ENCODE data around the gene IL10RB. TPM values are rescaled to one million over a fixed set of nuclear protein-coding genes. Genes with fewer than 3 reads are reported as not detected.
A peak's percentile ranks its signal among the peaks of the same experiment; 100 is the strongest.

Gene IL10RB
- total and polyA plus RNA-seq, 5 experiments from 2014 or later, result 29.4 to 50.6 (median 44.6) TPM

DNA sequence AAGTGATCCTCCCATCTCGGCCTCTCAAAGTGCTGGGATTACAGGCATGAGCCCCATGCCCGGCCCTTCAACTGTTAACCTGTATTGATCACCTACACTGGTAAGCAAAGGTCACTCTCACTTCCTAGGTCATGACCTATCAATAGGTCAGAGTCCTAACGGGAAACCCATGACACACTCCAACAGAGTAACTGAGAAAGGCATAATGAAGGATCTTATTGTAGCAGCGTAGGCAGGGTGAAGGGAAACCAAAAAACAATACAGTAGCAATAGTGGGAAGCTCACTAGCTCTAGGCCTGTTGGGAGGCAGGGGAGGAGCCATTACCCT is 39.1 kb downstream of the IL10RB start:
- POLR2A ChIA-PET, result interaction anchor here (1.0 kb wide), 1 partner anchor 12 kb away, joined by 4 read pairs; no protein-coding TSS in a partner anchor
- Mint-ChIP-seq H3K4me1 (peaks cover 18 to 56% (median 33%) of the 10 kb centered on the region in 4 donors), H3K9me3 (no peaks in the 10 kb centered on the region), H3K36me3 (peaks cover 0 to 5% (median 0%) of the 10 kb centered on the region in 3 donors), H3K4me3 (no peak overlapping the region), H3K27ac (peak overlapping the region in 3 of 10 donors; percentile 15 to 66 (median 61)), H3K27me3 (no peaks in the 10 kb centered on the region)
- DNase-seq (no peak), ATAC-seq (no peak)

DNA sequence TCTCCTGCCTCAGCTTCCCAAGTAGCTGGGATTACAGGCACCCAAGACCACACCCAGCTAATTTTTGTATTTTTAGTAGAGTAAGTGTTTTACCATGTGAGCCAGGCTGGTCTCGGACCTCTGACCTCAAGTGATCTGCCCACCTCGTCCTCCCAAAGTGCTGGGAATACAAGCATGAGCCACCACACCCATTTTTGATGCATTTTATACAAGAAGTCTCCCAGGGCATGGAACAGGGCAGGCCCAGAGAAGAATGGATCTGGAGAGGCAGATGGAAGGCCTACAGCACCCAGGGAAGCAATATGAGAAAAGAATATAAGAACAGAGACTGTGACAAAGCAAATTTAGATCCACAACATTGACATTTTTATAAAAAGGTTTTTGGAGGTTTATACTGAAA is 39.8 kb downstream of the IL10RB start:
- POLR2A ChIA-PET, result interaction anchor here (1.0 kb wide), 1 partner anchor 12 kb away, joined by 4 read pairs; no protein-coding TSS in a partner anchor
- Mint-ChIP-seq H3K27me3 (no peaks in the 10 kb centered on the region), H3K27ac (no peak overlapping the region), H3K4me3 (no peak overlapping the region), H3K9me3 (no peaks in the 10 kb centered on the region), H3K4me1 (peaks cover 18 to 49% (median 27%) of the 10 kb centered on the region in 4 donors), H3K36me3 (peaks cover 0 to 5% (median 0%) of the 10 kb centered on the region in 3 donors)
- no peak for DNase-seq
- ATAC-seq, result no peak

DNA sequence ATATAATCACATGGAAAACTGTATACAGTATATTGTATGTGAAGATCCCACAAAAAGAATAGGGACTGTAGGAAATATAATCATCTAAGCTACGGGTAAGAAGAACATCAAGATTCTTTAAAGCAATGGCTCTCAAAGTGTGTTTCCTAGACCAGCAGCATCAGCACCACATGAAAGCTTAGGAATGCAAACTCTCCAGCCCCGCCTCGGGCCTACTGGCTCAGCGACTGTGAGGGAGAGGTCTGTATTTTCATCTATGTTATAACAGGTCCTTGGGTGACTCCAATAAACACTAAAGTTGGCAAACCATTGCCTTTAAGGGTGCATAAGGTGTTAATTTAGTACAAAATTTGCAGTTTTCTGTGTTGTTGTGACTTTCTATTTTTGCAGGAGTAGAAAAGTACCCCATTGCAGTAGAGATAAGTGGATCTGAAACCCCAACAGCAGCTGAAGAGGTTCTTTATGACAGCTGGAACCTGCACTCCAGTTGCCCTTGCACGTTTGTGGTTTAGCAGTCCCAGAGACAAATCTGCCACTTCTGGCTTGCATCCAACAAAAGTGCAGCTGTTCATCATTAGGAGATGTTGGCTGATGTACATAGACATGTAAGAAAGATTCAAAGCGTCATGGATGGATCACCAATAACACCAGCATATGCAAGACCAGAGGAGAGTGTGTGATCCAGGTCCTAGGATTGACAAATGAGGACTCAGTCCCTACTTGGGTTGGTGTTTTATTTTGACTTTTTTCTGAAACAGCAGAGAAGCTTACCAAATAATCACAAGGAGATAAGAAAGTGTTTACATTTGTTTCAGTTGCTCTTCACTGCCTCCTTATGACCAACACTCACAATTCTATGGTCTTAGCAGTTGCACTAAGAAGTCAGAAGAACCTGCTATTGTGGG is 42.7 kb downstream of the IL10RB start:
- H3K36me3 Mint-ChIP-seq, result peaks cover 0 to 5% (median 0%) of the 10 kb centered on the region in 3 donors
- peak in 1 of 2 donors; percentile 44 for ATAC-seq
- peak in 3 of 10 donors; percentile 23 to 27 (median 23) for DNase-seq
- H3K4me3 Mint-ChIP-seq, result no peak overlapping the region
- H3K27me3 Mint-ChIP-seq, result no peaks in the 10 kb centered on the region
- H3K27ac Mint-ChIP-seq, result peak overlapping the region in 2 of 10 donors; percentile 16 to 41
- peaks cover 0 to 5% (median 0%) of the 10 kb centered on the region in 9 donors for H3K9me3 Mint-ChIP-seq
- peaks cover 10 to 31% (median 14%) of the 10 kb centered on the region in 4 donors for H3K4me1 Mint-ChIP-seq
- POLR2A ChIA-PET, result interaction anchor here (1.0 to 1.7 kb wide), 4 partner anchors 11 to 109 kb away, joined by 3 to 7 read pairs (median 5); partner anchors contain the start of gene IFNAR1

DNA sequence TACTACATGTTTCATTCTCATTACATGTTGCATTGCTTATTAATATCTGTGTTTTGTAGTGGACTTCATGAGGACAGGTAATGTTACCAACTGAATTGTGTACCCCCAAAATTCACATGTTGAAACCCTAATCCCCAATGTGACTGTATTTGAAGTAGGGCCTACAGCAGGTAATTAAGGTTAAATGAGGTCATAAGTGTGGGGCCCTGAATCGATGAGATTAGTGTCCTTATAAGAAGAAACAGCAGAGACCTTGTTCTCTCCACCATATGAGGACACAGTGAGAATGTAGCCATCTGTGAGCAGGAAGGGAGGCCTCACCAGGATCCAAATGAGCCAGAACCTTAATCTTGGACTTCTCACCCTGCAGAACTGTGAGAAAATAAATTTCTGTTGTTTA is 43.6 kb downstream of the IL10RB start:
- Mint-ChIP-seq H3K9me3 (peaks cover 0 to 5% (median 0%) of the 10 kb centered on the region in 9 donors), H3K4me1 (peaks cover 10 to 25% (median 12%) of the 10 kb centered on the region in 4 donors)
- DNase-seq, result no peak

DNA sequence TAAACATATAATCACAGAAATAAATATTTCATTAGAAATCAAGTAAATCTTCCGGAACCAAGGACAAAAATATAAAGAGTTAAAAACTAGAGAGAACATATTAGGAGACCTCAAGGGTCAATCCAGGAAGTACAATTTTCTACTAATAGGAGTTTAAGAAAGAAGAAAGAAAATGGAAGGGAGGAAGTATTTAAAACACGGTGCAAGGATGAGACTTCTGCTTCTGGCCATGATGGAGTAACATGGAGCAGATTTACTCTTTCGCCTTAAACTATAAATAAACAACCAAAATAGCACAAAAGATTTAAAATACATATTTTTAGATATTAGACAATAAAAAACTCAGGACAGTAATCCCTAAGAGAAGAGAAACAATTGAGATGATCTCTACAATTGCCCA is 46.0 kb downstream of the IL10RB start:
- DNase-seq (no peak), ATAC-seq (no peak)
- Mint-ChIP-seq H3K27ac (no peak overlapping the region), H3K36me3 (peaks cover 0 to 5% (median 0%) of the 10 kb centered on the region in 3 donors), H3K4me1 (peaks cover 7 to 17% (median 12%) of the 10 kb centered on the region in 4 donors), H3K27me3 (peaks cover 0 to 2% (median 0%) of the 10 kb centered on the region in 5 donors), H3K4me3 (no peak overlapping the region), H3K9me3 (peaks cover 0 to 5% (median 0%) of the 10 kb centered on the region in 9 donors)
- POLR2A ChIA-PET, result no interaction called here

More for the DNA sequence above, 43.6 kb downstream of the IL10RB start:
- Mint-ChIP-seq H3K27me3 (no peaks in the 10 kb centered on the region), H3K36me3 (peaks cover 0 to 5% (median 0%) of the 10 kb centered on the region in 3 donors), H3K4me3 (no peak overlapping the region), H3K27ac (peak overlapping the region in 1 of 10 donors; percentile 15)
- ATAC-seq, result no peak
- POLR2A ChIA-PET, result interaction anchor here (1.0 to 1.7 kb wide), 2 partner anchors 15 to 110 kb away, joined by 3 to 7 read pairs; partner anchors contain the start of gene IFNAR1

DNA sequence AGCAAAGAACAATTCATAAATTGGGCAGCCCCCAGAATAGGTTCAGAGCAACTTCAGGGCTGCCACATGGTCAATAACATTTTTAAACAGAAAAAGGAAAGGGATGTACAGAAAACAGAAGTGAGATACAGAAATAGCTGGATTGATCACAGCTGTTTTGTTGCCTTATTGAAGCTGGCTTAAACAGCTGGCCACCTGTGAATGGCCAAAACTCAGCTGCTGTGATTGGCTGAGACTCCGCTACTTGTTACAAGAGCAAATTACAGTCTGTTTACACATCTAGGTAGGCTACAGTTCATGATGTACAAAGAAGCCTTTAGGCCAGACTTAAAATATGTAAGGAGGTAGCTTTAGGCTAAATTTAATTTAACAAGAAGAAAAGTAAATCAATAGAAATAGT is 47.0 kb downstream of the IL10RB start:
- Mint-ChIP-seq H3K27ac (no peak overlapping the region), H3K27me3 (peaks cover 0 to 2% (median 0%) of the 10 kb centered on the region in 5 donors), H3K9me3 (peaks cover 0 to 5% (median 0%) of the 10 kb centered on the region in 9 donors), H3K36me3 (peaks cover 0 to 5% (median 0%) of the 10 kb centered on the region in 3 donors), H3K4me1 (peaks cover 6 to 15% (median 12%) of the 10 kb centered on the region in 4 donors), H3K4me3 (no peak overlapping the region)
- POLR2A ChIA-PET, result interaction anchor here (1.6 kb wide), 1 partner anchor 12 kb away, joined by 6 read pairs; no protein-coding TSS in a partner anchor
- ATAC-seq (no peak), DNase-seq (no peak)

DNA sequence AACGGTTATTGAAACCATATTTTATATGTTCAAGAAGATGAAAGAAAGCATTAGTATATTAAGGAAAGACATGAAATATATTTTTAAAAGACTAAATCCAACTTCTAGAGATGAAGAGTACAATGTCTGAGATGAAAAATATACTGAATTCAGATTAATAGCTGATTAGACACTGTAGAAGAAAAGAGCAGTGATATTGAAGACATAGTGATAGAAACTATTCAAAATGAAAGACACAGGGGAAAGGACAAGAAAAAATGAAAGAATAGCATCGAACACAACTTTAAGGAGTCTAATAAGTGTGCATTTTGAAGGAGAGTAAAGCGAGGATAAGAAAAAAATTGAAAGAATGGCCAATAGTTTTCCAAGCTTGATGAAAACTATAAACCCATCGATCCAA is 47.4 kb downstream of the IL10RB start:
- Mint-ChIP-seq H3K27ac (no peak overlapping the region), H3K4me1 (peaks cover 4 to 12% (median 8%) of the 10 kb centered on the region in 4 donors), H3K27me3 (peaks cover 0 to 2% (median 0%) of the 10 kb centered on the region in 5 donors), H3K36me3 (peaks cover 0 to 5% (median 0%) of the 10 kb centered on the region in 3 donors), H3K4me3 (no peak overlapping the region), H3K9me3 (peaks cover 0 to 5% (median 0%) of the 10 kb centered on the region in 9 donors)
- DNase-seq, result no peak
- ATAC-seq, result no peak
- POLR2A ChIA-PET, result interaction anchor here (1.6 kb wide), 1 partner anchor 13 kb away, joined by 6 read pairs; no protein-coding TSS in a partner anchor

DNA sequence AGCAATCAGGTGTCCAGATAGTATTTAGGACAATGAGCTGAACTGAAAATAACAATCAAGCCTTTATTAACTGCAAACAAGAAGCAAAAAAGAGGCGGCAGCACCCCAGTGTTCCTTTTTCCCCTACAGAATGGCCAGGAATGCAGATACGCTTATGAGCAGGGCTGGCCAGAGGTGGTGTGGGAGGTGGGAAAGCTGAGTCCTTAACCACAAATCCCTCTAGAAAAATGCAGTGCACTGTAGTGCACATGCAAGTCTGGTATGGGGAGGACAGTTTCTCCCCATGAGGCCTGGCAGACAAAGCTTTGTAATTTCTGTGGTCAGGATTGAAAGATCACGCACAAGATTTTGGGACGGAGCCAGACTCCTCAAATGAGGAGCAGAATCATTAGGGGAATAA is 47.9 kb downstream of the IL10RB start:
- Mint-ChIP-seq H3K9me3 (peaks cover 0 to 5% (median 0%) of the 10 kb centered on the region in 9 donors), H3K36me3 (peaks cover 0 to 5% (median 0%) of the 10 kb centered on the region in 3 donors), H3K27ac (no peak overlapping the region), H3K4me1 (peaks cover 0 to 7% (median 3%) of the 10 kb centered on the region in 4 donors), H3K27me3 (peaks cover 0 to 2% (median 0%) of the 10 kb centered on the region in 5 donors), H3K4me3 (no peak overlapping the region)
- DNase-seq, result no peak
- ATAC-seq, result no peak
- POLR2A ChIA-PET, result interaction anchor here (1.6 kb wide), 1 partner anchor 13 kb away, joined by 6 read pairs; no protein-coding TSS in a partner anchor

DNA sequence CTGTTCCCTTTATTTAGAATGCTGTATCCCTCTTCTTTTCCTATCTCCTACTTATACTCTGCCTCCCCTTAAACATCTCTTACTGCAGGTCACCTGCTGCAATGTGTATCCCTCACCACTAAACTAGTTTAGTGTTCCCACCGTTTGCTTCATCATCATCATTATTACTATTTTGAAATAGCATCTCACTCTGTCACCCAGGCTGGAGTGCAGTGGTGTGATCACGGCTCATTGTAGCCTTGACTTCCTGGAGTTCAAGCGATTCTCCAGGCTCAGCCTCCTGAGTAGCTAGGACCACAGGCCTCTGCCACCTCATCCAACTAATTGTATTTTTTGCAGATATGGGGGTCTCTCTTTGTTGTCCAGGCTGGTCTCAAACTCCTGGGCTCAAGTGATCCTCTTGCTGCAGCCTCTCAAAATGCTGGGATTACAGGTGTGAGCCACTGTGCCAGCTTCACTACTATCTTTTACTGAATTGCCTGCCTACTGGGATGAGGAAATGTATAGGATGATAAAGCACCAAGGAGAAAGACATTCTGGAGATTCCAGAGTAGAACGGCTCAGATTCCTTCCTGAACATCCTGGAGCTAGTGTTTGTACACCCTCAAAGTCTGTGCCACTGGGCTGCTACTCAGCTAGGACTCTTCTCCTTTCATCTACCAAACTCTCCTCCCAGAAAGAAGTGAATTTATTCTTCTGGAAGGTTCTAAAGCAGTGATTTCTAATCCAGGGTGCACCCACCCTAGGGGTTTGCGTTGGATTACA is 50.0 kb downstream of the IL10RB start:
- POLR2A ChIA-PET, result interaction anchor here (0.5 kb wide), 1 partner anchor 82 kb away, joined by 3 read pairs; no protein-coding TSS in a partner anchor
- Mint-ChIP-seq H3K36me3 (no peaks in the 10 kb centered on the region), H3K27ac (no peak overlapping the region), H3K9me3 (peaks cover 0 to 5% (median 0%) of the 10 kb centered on the region in 9 donors), H3K27me3 (peaks cover 0 to 2% (median 0%) of the 10 kb centered on the region in 5 donors), H3K4me3 (no peak overlapping the region), H3K4me1 (peaks cover 0 to 3% (median 0%) of the 10 kb centered on the region in 4 donors)
- ATAC-seq, result no peak
- DNase-seq, result no peak

DNA sequence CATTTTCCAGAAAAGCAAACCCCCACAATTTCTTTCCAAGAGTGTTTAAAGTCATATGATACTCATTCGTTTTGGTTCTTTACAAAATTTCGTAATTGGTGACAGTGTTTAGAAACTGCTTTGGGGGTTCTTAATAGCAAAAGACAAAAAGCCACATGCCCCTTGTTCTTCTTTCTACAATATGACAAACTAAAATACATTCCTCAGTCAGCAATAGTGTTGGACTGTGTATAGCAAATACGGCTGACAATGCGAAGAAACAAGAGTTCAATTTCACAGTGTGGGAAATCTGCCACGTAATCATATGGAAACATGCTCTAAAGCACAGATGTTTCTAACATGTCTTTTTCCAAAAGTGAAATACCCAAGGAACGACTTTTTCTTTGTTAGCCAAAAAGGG is 51.0 kb downstream of the IL10RB start:
- POLR2A ChIA-PET, result no interaction called here
- Mint-ChIP-seq H3K4me3 (no peak overlapping the region), H3K36me3 (no peaks in the 10 kb centered on the region), H3K4me1 (peaks cover 0 to 3% (median 0%) of the 10 kb centered on the region in 4 donors), H3K27me3 (peaks cover 0 to 2% (median 0%) of the 10 kb centered on the region in 5 donors), H3K9me3 (peaks cover 0 to 5% (median 0%) of the 10 kb centered on the region in 9 donors), H3K27ac (no peak overlapping the region)
- DNase-seq (no peak), ATAC-seq (no peak)

DNA sequence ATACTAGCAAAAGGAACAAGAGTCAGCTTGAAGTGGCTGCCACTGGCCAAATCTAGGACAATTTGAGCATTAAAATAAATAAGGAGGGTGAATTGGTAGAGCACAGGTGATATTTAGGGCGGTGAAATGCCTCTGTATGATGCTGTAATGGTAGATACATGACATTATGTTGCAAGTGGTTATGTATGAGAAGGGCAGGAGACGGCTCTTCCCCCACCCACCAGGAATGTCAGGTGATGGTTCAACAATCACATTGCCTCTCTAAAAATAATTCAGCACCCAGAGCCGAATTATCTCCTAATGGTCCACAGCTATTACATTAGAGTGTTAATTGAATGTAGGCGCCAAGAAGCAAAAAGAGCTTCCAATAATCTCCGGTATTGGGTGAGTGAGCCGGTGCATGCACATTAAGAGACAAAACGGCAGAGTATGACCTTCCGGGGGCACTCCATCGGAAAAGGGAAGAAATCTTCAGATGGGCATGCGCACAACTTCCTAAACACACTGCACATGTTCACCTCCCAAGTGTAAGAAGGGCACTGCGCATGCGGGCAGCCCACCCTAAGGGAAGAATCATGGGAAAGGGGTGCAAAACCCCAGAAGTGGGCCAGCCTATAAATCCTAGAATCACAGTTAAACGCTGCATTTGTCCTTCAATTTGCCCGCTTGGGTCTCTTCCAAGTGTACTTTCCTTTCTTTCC is 51.8 kb downstream of the IL10RB start:
- no peak overlapping the region for H3K27ac Mint-ChIP-seq
- ATAC-seq (no peak), DNase-seq (no peak)
- H3K36me3 Mint-ChIP-seq, result no peaks in the 10 kb centered on the region
- POLR2A ChIA-PET, result no interaction called here
- peaks cover 0 to 5% (median 0%) of the 10 kb centered on the region in 9 donors for H3K9me3 Mint-ChIP-seq
- no peaks in the 10 kb centered on the region for H3K4me1 Mint-ChIP-seq
- H3K4me3 Mint-ChIP-seq, result no peak overlapping the region
- H3K27me3 Mint-ChIP-seq, result peaks cover 0 to 2% (median 0%) of the 10 kb centered on the region in 5 donors

All from naive thymus-derived CD8-positive, alpha-beta T cell (primary cell).